Pulmonary artery endothelial cell (primary cell): ENCODE data around the gene FAT3. TPM values are rescaled to one million over a fixed set of nuclear protein-coding genes. Genes with fewer than 3 reads are reported as not detected.

Experiments used
- DNase-seq: peaks from one replicate; pipeline ENCODE4 v3.0.0-alpha.2; 2011; ENCODE audit warnings: low read depth, low spot score
- total RNA-seq: library from RNA; depleted of rRNA; stranded (reverse); fragments of >200 nt; gene quantifications from 2 replicates; pipeline ENCODE4 v1.2.3, GENCODE V29; 2014

FAT3 gene
- total RNA-seq, 1 donor from 2014 or later: under 0.01 TPM

DNA sequence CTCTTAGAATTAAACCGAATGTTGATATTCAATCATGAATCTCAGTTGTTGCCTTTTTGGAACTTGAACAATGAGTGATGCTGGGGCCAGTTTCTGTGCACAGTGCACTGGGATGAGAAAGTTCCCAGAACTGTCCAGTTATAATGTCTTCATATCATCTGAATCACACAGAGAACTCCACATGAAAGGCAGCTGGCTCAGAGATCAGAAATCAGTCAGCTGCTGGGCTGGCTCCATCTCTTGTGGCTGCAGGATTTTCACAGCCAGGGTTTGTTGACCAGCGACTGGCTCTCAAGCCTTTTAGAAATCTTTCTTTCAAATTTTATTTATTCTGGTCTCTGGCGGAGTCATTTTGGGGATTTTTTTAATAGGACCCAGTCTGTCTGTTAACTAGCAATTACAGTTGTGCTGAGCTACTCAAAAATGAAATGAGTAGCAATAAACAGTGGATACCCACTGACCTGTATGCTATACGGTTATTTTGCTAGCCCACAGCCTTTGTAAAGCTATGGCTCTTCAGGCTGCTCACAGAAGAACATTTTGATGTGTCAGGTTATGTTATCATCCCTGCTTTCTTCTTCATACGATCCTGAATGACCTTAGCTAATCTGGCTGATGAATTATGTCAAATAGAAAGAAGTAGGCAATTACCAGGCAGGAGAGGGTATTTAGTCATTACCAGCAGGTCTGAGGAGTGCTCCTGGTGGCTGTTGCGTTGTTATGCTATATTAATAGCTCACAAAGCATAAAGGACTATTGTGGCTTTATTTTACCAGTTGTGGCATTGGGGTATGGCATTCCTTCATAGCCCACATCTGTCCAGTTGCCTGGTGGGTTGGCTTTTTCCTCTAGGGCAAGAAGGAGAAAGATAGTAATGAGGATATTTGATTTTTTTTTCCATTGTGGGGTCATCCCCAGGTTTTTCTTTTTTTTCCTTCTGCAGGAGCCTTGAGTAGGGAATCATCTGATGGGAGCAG is 3.6 kb downstream of the FAT3 start:
- DNase-seq: no peak

DNA sequence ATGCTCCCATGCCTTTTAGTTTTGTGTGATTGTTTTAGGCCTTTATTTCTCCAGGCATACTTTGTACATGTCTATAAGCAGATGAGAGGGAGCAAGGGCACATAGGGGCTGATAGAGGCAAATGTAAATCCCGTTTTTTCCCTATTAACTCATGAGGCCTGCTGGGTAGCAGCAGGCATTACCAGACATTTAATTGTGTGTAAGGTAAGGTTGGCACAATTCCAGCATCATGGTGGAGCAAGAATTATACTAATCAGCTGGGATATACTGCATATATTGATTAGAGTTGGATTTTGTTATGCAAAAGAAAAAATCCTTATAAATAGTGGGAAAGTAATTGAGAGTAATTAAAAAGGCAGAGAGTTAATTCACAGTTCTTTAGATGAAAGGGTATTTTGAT is 12.2 kb downstream of the FAT3 start:
- no peak for DNase-seq

DNA sequence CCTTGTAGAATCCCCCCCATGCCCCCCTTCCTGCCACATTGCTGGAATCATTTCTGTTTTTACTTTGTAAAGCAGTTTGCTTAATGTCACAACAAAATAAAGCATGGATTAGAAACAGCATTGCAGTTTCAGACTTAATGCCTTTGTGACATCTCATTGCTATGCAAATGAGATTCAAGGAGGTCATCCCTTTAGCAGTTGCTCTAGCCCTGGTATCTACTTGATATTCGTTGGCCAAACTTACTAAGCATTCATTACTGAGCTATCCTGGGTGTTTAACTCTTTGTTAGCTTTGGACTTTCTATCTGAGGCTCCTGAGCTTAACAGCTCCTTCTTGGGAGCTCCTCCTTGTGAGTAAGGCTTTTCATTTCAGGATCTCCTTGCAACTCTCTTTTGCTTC is 16.3 kb downstream of the FAT3 start:
- no peak for DNase-seq

DNA sequence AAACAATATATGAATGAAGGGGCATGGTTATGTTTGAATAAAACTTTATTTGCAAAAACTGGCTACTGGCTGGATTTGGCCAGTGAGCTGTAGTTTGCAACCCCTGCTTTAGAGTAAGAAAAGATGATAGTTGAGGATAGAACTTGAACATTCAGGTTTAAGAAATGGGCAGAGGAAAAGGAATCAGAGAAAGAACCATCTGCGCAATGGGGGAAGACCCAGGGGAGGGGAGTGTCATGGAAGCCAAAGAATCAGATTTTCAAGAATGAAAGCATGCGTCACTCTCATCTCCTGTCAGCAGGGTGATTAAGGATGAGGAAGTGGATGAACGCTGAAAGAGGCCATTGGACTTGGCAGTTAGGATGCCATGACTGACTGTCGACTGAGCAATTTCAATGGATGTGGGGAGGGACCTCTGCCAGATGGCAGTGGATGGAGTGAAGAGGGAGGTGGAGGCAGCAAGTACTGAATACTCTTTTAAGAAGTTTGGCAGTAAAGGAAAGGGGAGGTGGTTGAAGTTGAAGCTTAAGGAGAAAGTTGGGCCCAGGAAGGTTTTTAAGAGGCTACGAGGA is 21.2 kb downstream of the FAT3 start:
- no peak for DNase-seq

DNA sequence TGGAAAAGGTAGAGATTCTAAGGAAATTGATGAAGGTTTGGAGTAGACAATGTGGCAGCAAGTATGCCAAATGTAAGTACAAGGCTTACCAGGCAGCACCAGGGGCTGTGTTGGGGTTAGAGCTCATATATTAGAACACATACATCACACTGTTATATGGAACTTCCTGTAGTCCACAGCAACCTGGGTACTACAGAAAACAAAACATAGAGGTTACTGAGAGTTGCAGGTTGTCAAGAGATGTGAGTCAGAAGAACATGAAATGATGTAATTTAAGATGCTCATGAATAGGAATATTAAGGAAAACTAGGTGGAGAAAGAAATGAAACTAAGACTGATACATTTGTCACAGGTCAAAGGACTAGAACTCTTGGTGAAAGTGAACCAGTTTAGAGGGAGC is 22.0 kb downstream of the FAT3 start:
- DNase-seq: no peak

DNA sequence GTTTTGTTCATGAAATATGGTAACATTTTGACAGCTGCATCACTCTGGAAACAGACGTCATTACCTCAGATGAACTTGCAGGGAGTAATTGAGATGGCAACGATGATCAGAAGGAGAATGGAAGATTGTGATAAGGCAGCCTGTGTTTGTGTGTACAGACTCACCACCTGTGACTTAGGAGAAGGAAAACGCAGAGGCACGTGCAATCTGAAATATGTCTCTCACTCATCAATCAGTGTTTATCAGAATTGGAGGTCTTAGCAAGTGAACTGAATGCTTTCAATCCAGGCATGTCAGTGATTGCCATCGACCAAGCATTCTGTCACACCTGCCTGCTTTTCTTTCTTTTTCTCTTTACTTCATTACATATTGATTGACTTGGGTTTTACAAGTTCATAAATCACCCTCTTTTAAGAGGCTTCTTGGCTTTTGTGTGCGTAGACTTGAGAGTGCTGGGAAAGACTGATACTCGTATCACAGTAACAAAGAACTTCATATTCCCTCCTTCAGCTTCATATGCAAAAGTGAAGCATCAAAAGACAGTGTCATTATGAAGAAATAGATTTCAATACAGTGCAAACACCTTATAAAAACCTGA is 24.6 kb downstream of the FAT3 start:
- no peak for DNase-seq

DNA sequence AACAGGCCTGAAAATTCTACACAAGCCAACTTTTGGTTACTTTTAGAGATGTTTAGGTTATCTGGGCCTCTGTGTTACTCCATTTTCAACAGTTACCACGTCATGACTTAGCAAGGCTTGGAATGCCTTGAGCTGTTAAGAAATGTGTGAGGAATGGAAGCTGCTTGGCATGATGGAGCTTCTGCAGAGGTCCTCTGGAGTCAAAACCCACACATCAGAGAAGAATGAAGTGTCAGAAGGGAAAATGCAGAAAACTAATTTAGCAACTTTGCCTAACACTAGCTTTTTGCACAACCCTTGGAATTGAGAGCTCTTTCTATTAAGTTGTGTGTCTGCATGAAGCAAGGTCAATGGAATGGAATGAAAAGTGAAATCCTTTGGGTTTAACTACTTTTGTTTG is 27.4 kb downstream of the FAT3 start:
- DNase-seq: no peak

DNA sequence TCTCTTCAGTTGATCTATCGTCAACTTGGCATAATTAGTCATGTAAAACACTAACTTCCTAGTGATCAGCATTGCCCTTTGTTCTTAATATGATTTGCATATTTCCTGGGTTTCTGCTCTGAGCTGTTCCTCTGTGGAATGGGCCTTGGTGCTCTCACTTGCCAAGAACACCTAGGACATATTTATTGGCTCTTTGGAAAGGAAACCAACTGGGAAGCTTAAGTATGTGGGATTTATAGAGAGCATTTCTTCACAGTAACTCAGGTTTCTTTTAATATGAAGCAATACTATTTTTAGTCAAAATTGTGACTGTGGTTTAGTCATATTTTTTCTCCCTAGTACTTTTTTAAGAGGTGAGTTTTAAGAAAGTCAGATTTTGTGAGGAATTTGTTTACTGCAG is 28.8 kb downstream of the FAT3 start:
- DNase-seq: no peak

DNA sequence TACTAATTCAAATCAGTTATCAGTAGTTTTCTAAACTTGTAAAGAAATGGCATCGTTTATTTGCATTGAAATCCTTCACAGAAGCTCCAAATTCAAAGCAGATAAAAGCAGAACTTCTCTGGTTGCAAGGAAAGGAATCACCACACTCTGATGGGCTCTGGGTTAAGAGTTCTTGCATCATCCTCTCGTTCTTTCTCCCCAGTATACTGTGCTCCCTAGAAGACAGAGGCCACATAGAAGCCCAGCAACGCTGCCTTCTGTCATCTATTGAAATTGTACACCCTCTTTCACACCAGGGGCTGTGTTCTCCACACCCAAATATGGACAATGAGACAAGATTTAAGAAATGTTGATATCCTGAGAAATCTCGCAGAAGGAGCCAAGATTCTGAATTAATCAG is 29.3 kb downstream of the FAT3 start:
- no peak for DNase-seq

DNA sequence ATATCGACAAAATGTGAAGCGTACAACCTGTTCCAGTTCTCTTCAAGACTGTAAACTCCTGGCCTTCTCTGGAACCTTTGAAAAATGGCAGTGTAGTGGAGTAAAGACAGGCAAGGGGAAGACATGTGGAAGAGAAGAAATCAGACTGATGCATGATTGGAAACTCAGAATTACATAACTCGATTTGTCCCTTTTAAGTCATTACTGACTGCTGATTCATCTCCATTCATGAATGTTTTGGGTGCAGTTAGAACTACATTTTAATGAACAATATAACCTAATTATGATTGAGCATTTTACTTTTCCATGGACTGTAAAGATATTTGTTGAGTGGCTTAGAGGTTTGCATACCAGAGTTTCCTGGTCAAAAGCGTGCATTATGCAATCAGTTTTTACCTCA is 32.9 kb downstream of the FAT3 start:
- DNase-seq: no peak

DNA sequence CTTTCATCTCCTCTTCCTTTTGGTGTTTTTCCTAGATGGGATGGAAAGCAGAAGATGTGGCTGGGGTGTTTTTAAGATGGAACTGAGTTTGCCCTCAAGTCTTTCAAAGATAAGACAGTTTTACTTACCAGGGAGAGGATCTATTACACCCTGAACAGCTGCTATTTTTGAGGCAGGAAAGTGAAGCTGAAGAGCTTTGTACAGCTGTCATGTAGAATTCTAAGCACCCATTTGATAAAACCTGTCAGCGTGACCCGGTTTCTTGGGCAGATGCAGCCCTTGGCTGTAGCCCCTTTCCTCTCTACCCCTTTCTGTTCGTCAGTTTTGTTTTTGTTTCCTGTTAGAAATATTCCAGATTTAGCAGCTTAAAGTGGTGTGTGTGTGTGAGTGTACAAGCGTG is 35.2 kb downstream of the FAT3 start:
- DNase-seq: no peak

DNA sequence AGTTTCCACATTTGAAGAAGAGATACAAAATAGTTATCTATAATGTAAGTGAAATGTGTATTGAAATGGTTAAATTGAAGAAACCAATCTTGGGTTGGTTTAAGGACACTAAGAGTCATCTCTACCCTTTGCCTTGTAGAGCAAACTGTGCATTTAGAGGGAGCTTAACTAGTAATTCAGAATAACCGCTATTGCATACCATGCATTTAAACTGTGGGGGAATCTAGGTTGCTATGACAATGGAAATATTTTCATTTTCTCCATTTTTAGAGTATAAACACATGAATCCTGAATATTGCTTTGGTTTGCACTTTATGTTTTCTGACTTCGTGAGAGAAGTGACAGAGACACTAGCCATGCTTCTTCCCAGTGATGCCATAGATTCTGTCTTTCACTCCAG is 39.7 kb downstream of the FAT3 start:
- DNase-seq: no peak

DNA sequence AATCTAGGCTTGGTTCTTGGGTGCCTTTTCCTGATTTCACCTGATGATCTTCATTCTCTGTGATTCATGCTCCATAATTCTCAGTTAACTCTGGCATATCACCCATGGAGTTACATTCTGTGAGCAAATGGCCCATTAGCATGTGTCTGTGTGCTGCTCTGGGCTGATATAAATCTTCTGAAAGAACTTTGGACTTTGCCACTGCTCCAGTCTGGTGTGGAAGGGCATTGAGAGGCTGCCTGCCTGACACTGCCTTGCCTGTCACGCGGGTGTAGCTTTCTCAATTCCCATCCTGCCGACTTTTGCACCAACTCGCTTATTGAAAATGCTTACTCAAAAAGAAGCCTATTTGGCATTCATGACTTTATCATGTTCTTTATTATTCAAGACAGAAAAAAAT is 42.2 kb downstream of the FAT3 start:
- no peak for DNase-seq

DNA sequence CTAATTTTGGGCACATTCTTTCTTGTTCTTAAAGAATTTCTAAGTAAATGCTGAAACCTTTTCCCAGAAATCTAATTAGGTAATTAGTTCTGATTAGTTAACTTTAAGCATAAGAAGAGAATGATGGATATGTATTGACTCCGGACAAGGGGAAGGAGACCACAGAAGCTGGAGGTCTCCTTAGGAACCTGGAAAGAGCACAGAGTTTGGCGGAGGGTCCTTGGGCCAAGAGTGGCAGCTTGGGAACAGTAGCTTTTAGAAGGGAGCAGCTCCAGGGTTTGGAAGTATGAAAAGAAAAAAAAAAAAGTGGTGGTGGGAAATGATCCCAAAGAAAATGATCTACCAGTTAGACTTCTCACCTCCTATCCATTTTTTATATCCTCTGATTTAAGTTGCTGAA is 42.7 kb downstream of the FAT3 start:
- no peak for DNase-seq

DNA sequence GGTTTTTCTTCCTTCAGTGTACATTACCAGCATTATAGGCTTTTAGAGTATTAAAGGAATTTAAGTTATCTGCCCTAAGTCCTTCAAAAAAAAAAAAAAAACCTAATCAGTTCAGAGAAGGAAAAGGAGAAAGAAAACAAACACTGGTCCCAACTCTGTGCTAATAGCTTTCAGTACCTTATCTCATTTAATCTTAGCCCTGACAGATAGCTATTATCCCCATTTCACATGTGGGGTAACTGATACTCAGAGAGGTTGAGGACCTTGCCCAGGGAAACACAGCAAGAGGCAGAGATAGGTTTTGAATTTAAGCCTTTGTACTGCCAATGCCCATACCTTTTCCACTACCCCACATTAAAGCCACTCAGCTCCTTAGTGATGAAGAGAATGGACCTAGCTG is 43.4 kb downstream of the FAT3 start:
- DNase-seq: no peak

DNA sequence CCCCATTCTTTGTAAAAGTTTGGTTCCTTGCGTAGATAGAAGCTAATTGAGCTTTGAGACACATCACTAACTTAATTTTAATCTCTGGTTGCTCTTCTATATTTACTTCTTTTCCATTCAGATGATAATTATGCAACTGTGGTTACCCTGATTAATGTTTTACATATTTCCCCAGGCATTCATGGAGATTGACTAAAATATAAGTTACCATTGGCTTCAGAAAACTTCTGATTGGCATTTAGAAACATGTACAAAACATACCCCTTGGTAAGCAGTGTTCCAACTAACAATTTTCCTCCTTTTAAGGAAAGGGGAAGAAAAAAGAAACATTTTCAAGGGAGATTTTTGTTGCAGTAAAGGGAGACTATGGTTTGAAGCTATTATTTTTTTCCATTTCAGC is 43.9 kb downstream of the FAT3 start:
- DNase-seq: no peak

DNA sequence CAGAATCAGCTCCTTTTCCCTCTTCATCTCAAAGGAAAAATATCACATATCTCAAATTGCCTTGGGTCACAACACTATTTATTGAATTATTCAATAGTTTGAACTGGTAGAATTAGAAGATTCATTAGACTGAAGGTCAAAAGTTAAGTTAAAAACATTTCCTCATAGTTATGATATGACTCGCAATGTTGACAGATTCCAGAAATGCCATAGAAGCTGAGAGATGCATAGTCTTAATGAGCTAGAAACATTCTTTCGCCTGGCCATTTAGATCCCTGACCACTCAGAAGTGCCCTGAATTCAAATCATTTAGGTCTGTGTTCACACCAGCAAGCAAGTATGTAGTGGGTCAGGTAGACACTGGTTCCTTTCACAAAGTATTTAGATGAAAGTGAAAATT is 44.4 kb downstream of the FAT3 start:
- DNase-seq: no peak

DNA sequence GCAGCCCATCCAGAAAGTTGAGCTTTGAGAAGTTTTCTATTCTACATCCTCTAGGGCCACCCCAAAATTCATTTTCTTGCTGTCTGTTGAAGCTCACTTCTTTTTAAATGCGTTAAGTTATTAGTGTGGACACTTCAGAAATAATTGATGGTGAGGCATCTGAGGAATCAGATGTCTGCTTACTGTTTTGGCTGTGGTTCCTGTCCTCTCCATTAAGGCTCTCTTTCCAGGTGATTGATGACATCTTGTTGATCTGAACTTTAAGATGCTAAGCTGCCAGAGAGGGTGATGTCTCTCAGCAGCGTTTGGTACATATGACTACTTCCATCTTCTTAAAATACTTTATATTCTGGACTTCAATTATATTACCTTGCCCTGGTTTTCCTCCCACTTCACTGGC is 45.2 kb downstream of the FAT3 start:
- no peak for DNase-seq

DNA sequence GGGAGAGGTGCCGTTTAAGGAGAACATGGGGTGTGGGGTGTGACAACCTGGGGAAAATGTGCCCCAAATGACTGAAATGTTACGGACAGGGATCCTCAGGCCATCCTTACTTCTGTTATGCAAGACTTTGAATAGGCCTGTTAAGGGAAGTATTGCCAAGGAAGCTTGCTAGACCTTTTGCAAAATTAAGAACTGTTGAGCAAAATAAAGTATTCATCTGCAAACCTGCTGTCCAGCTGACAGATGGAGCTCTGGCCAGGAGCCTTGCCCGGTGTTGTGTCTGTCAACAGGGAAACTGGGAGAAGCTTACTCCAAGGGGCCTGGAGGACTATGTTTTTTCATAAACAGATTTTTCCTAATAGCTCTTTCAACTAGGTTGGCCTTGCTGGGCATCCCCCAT is 48.0 kb downstream of the FAT3 start:
- no peak for DNase-seq
